CD14-positive monocyte (primary cell): ENCODE measurements around the gene SLC16A13. TPM values are rescaled to one million over a fixed set of nuclear protein-coding genes. Genes with fewer than 3 reads are reported as not detected.

Experiments used
- DNase-seq, 3 donors: peaks; one replicate each; pipeline ENCODE4 v3.0.0-alpha.2; 2011 to 2022
- H2AFZ ChIP-seq: 2 replicates; pipeline ENCODE4 v1.6.0; 2012; ENCODE audit warnings: mild to moderate bottlenecking, low read depth, low read length, inconsistent platforms; ENCODE audit not compliant: insufficient read depth, poor library complexity, severe bottlenecking
- H3K27ac ChIP-seq, 2 donors: 1 replicate in 1 of 2; 2 replicates in 1 of 2; pipeline ENCODE4 v1.5.1; 2012 to 2013; ENCODE audit warnings: low read length in 2 of 2, control low read depth in 1 of 2, inconsistent platforms in 1 of 2, low read depth in 1 of 2, mild to moderate bottlenecking in 1 of 2
- H3K27me3 ChIP-seq, 2 donors: one replicate each; pipeline versions ENCODE4 v1.6.0 to v1.6.1; 2011 to 2013; ENCODE audit warnings: low read length in 2 of 2; ENCODE audit not compliant: control insufficient read depth in 2 of 2, insufficient read depth in 2 of 2
- H3K36me3 ChIP-seq, 2 donors: replicated peaks in 1 of 2; 1 replicate in 1 of 2; 2 replicates in 1 of 2; pipeline versions ENCODE4 v1.5.1 to v1.6.1; 2012 to 2013; ENCODE audit warnings: low read length in 2 of 2, control low read depth in 1 of 2, inconsistent platforms in 1 of 2, mild to moderate bottlenecking in 1 of 2; ENCODE audit not compliant: insufficient read depth in 2 of 2, control insufficient read depth in 1 of 2
- H3K4me1 ChIP-seq, 2 donors: 1 replicate in 1 of 2; 2 replicates in 1 of 2; pipeline versions ENCODE4 v1.5.1 to v1.6.1; 2012 to 2013; ENCODE audit warnings: low read length in 2 of 2, control low read depth in 1 of 2, inconsistent platforms in 1 of 2, mild to moderate bottlenecking in 1 of 2, moderate library complexity in 1 of 2; ENCODE audit not compliant: insufficient read depth in 2 of 2, control insufficient read depth in 1 of 2
- H3K4me2 ChIP-seq: replicated peaks from 2 replicates; pipeline ENCODE3; 2012; ENCODE audit warnings: low read length, moderate library complexity, mild to moderate bottlenecking; ENCODE audit not compliant: poor library complexity, severe bottlenecking; ENCODE audit errors: extremely low read depth
- H3K4me3 ChIP-seq, 3 experiments: fragments of 200-600 bp in 1 of 3; sonication (generic) in 1 of 3; replicated peaks in 1 of 3; 1 replicate in 2 of 3; 2 replicates in 1 of 3; pipeline ENCODE4 v1.5.1; 2011 to 2013; ENCODE audit warnings: low read length in 3 of 3, mild to moderate bottlenecking in 3 of 3, control low read depth in 2 of 3, low read depth in 2 of 3, inconsistent platforms in 1 of 3, moderate library complexity in 1 of 3
- H3K79me2 ChIP-seq: 2 replicates; pipeline ENCODE4 v1.6.0; 2012; ENCODE audit warnings: mild to moderate bottlenecking, control low read depth, inconsistent platforms, low read length, moderate library complexity; ENCODE audit not compliant: insufficient read depth
- H3K9ac ChIP-seq: 2 replicates; pipeline ENCODE4 v1.6.0; 2017; ENCODE audit warnings: low read length, mild to moderate bottlenecking; ENCODE audit not compliant: insufficient read depth, poor library complexity, severe bottlenecking
- H3K9me3 ChIP-seq, 2 donors: replicated peaks in 1 of 2; 1 replicate in 1 of 2; 2 replicates in 1 of 2; pipeline versions ENCODE4 v1.5.1 to v1.6.1; 2012 to 2013; ENCODE audit warnings: low read length in 2 of 2, control low read depth in 1 of 2; ENCODE audit not compliant: control insufficient read depth in 1 of 2, insufficient read depth in 1 of 2
- H4K20me1 ChIP-seq: 2 replicates; pipeline ENCODE4 v1.6.0; 2012; ENCODE audit warnings: mild to moderate bottlenecking, low read length, control low read depth, moderate library complexity; ENCODE audit not compliant: insufficient read depth
- H3K27ac Mint-ChIP-seq, 7 donors: one replicate each; pipeline ENCODE4 v1.8.0; 2020; ENCODE audit warnings: mild to moderate bottlenecking in 7 of 7, mixed read lengths in 7 of 7, moderate library complexity in 6 of 7, inconsistent platforms in 2 of 7
- H3K27me3 Mint-ChIP-seq, 3 donors: one replicate each; pipeline ENCODE4 v1.8.0; 2021 to 2022; ENCODE audit warnings: low read depth in 3 of 3, mild to moderate bottlenecking in 3 of 3, mixed read lengths in 3 of 3, moderate library complexity in 3 of 3, inconsistent platforms in 1 of 3
- H3K36me3 Mint-ChIP-seq, 2 donors: one replicate each; pipeline ENCODE4 v1.8.0; 2020; ENCODE audit warnings: mixed read lengths in 2 of 2, inconsistent platforms in 1 of 2, mild to moderate bottlenecking in 1 of 2
- H3K4me1 Mint-ChIP-seq: one replicate; pipeline ENCODE4 v1.8.0; 2020; ENCODE audit warnings: mild to moderate bottlenecking, mixed read lengths
- H3K4me3 Mint-ChIP-seq, 2 donors: one replicate each; pipeline ENCODE4 v1.8.0; 2020; ENCODE audit warnings: mild to moderate bottlenecking in 2 of 2, mixed read lengths in 2 of 2, moderate library complexity in 1 of 2
- H3K9me3 Mint-ChIP-seq, 7 donors: one replicate each; pipeline ENCODE4 v1.8.0; 2020 to 2022; ENCODE audit warnings: mixed read lengths in 7 of 7, mild to moderate bottlenecking in 6 of 7, moderate library complexity in 6 of 7, inconsistent platforms in 2 of 7
- WGBS: methylation state at CpG from one replicate; pipeline ENCODE4 v1.1.5; 2013; ENCODE audit warnings: missing lambda C conversion rate; ENCODE audit not compliant: insufficient coverage; 5-methylcytosine and 5-hydroxymethylcytosine counted together
- intact Hi-C, 2 donors: fragments of 100-400 bp; cut with micrococcal nuclease; formaldehyde crosslinking; loops; one replicate each; pipeline versions ENCODE4 v1.15.0 to v1.15.1; 2023
- polyA plus RNA-seq, 3 donors: library from polyadenylated mRNA; depleted of rRNA in 1 of 3; unstranded in 2 of 3; stranded (reverse) in 1 of 3; fragments of 300-500 nt in 2 of 3; fragments of >200 nt in 1 of 3; fragmentation: Illumina TruSeq in 2 of 3; gene quantifications; 1 replicate in 2 of 3; 2 replicates in 1 of 3; pipeline ENCODE4 v1.2.3, GENCODE V29; 2012 to 2021
- TF ChIP-seq, protein P1 (sequence below): fragments of 200-600 bp; IDR thresholded peaks from one replicate; pipeline ENCODE4 v1.8.0; 2022; ENCODE audit warnings: antibody characterized with exemption, mild to moderate bottlenecking

Gene SLC16A13
- polyA plus RNA-seq, 3 donors, result 0.93 to 3.1 (median 2.2) TPM

GRCh38 chr17:7041607-7042500, 6.0 kb downstream of the SLC16A13 start:
- intact Hi-C loops, result loop anchor here in 1 of 2 donors (5.0 kb wide), 1 partner anchor 250 kb away; the partner anchor contains the start of gene YBX2
- H3K4me1 Mint-ChIP-seq, result peaks cover 41% of the 10 kb centered on the region
- WGBS, result 30% methylated on average over 36 of the region's 43 CpGs
- H3K27me3 Mint-ChIP-seq, result peaks cover 38 to 55% (median 50%) of the 10 kb centered on the region in 3 donors
- peaks cover 35 to 36% of the 10 kb centered on the region in 2 donors for H3K4me1 ChIP-seq
- no peak for DNase-seq
- no peaks in the 10 kb centered on the region for H3K36me3 ChIP-seq
- H4K20me1 ChIP-seq, result peaks cover 4% of the 10 kb centered on the region
- H3K27ac ChIP-seq, result no peak overlapping the region
- H3K4me2 ChIP-seq, result peak overlapping the region; percentile 79
- no peak overlapping the region for H3K9ac ChIP-seq
- H3K9me3 Mint-ChIP-seq, result peaks cover 0 to 11% (median 4%) of the 10 kb centered on the region in 7 donors
- H3K27ac Mint-ChIP-seq, result no peak overlapping the region
- H3K4me3 ChIP-seq, result peak overlapping the region in 1 of 3 experiments; percentile 63
- H3K9me3 ChIP-seq, result peaks cover 0 to 4% of the 10 kb centered on the region in 2 donors
- TF ChIP-seq, protein P1, sequence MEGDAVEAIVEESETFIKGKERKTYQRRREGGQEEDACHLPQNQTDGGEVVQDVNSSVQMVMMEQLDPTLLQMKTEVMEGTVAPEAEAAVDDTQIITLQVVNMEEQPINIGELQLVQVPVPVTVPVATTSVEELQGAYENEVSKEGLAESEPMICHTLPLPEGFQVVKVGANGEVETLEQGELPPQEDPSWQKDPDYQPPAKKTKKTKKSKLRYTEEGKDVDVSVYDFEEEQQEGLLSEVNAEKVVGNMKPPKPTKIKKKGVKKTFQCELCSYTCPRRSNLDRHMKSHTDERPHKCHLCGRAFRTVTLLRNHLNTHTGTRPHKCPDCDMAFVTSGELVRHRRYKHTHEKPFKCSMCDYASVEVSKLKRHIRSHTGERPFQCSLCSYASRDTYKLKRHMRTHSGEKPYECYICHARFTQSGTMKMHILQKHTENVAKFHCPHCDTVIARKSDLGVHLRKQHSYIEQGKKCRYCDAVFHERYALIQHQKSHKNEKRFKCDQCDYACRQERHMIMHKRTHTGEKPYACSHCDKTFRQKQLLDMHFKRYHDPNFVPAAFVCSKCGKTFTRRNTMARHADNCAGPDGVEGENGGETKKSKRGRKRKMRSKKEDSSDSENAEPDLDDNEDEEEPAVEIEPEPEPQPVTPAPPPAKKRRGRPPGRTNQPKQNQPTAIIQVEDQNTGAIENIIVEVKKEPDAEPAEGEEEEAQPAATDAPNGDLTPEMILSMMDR, result no peak
- H3K79me2 ChIP-seq, result peaks cover under 1% of the 10 kb centered on the region
- peak overlapping the region; percentile 50 to 81 for H3K4me3 Mint-ChIP-seq
- peak overlapping the region; percentile 48 for H2AFZ ChIP-seq
- H3K36me3 Mint-ChIP-seq, result peaks cover 5 to 12% of the 10 kb centered on the region in 2 donors
- H3K27me3 ChIP-seq, result peaks cover 32 to 46% of the 10 kb centered on the region in 2 donors

DNA sequence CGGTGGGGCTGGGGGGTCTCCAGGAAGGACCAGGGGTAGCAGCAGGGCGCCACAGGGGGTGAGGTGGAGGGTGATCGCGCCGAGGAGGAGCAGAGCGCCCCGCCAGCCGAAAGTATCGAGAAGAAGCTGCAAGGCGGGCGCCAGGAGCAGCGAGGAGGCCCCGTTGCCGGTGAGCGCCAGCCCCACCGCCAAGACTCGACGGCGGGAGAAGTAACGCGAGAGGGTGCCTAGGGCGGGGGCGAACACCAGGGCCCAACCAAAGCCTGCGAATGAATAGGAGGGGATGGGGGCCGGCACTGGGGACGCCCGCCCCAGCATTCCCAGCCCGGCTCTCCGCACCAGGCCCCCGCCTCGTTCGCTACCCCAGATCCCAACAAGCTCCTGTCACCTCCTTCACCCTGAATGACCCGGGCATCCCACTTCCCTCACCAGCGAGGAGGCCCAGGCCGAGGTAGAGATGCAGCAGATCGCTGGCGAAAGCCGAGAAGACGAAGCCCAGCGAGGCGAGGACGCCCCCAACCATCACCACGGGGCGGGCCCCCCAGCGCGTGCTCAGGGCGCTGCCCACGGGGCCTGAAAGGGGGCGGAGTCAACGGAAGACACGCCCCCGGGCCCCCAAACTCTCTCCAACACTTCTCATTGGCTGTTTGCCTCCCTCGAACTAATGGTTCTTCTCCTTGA, 6.8 kb downstream of the SLC16A13 start:
- Histone ChIP-seq H3K9me3 (peaks cover 0 to 4% of the 10 kb centered on the region in 2 donors), H3K27me3 (peaks cover 32 to 46% of the 10 kb centered on the region in 2 donors), H3K79me2 (no peaks in the 10 kb centered on the region), H3K4me3 (peak overlapping the region in 1 of 3 experiments; percentile 63), H3K4me2 (peak overlapping the region; percentile 79), H3K4me1 (peaks cover 42% of the 10 kb centered on the region in 2 donors), H3K27ac (no peak overlapping the region), H3K36me3 (no peaks in the 10 kb centered on the region), H3K9ac (no peak overlapping the region), H4K20me1 (peaks cover 4% of the 10 kb centered on the region), H2AFZ (peak overlapping the region; percentile 48)
- H3K4me1 Mint-ChIP-seq, result peaks cover 46% of the 10 kb centered on the region
- TF ChIP-seq, protein P1, result no peak
- intact Hi-C loops, result loop anchor here in 1 of 2 donors (5.0 kb wide), 1 partner anchor 250 kb away; the partner anchor contains the start of gene YBX2
- peak overlapping the region in 2 of 7 donors; percentile 33 to 68 for H3K27ac Mint-ChIP-seq
- peak in 1 of 3 donors; percentile 31 for DNase-seq
- peaks cover 5 to 12% of the 10 kb centered on the region in 2 donors for H3K36me3 Mint-ChIP-seq
- WGBS, result 3% methylated on average over 53 of the region's 53 CpGs
- peaks cover 0 to 11% (median 4%) of the 10 kb centered on the region in 7 donors for H3K9me3 Mint-ChIP-seq
- peaks cover 38 to 55% (median 48%) of the 10 kb centered on the region in 3 donors for H3K27me3 Mint-ChIP-seq
- peak overlapping the region; percentile 62 to 81 for H3K4me3 Mint-ChIP-seq
